ENCODE measurements around the gene ANKRD13C.

ANKRD13C gene

GRCh38 chr1:70299472-70299871, 55.0 kb downstream of the ANKRD13C start:
- DNase-seq: no peak

- no peak for DNase-seq
Observed at GRCh38 chr1:70295749-70296148, 58.8 kb downstream of the ANKRD13C start.

- no peak for DNase-seq
Observed at GRCh38 chr1:70293186-70293843, 61.2 kb downstream of the ANKRD13C start.

GRCh38 chr1:70290218-70290617, 64.3 kb downstream of the ANKRD13C start:
- no peak for DNase-seq

- no peak for DNase-seq
Observed at GRCh38 chr1:70288166-70288565, 66.4 kb downstream of the ANKRD13C start.

GRCh38 chr1:70286453-70286852, 68.1 kb downstream of the ANKRD13C start:
- no peak for DNase-seq

GRCh38 chr1:70284366-70284765, 70.2 kb downstream of the ANKRD13C start:
- DNase-seq: no peak

GRCh38 chr1:70278710-70279109, 75.8 kb downstream of the ANKRD13C start:
- DNase-seq: no peak

DNA sequence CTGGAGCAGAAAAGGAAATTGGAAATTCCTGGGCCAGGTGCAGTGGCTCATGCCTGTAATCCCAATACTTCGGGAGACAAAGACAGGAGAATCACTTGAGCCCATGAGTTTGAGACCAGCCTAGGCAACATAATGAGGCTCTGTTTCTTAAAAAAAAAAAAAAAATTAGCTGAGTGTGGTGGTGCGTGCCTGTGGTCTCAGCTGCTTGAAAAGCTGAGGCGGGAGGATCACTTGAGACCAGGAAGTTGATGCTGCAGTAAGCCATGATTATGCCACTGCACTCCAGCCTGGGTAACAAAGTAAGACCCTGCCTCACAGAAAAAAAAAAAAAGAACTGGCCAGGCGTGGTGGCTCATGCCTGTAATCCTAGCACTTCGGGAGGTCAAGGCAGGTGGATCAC, 76.6 kb downstream of the ANKRD13C start:
- no peak for DNase-seq

DNA sequence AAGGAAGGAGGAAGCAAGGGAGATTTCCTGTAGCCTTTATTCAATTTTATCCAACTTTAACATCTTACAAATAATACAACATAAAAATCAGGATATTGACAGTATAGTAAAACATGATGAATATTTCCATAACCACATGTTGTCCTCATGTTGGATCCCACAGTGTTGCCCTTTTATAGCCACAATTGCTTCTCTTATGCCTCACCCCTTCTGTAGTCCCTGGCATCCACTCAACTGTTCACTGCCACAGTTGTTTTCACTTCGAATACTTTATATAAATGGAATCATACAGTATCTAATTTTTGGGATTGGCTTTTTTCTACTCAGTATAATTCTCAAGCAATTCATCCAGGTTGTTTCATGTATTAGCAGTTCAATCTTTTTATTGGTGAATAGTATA, 88.6 kb downstream of the ANKRD13C start:
- DNase-seq: no peak

DNA sequence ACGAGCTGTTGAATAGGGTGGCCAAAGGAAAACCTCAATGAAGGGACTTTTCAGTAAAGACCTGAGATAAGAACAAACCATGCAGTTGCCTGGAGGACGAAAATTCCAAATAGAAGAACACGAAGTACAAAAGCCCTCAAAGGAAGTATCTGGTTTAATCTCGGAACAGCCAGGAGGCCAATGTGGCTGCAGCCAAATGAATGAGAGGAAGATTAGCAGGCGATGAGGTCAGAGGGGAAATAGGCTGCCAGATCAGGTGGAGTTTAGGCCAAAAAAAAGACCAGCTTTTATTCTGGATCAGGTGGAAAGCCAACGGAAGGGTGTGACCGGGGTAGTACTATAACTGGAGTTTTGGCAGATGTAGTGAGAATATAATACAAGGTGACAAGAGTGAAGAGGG, 89.7 kb downstream of the ANKRD13C start:
- DNase-seq: no peak

DNA sequence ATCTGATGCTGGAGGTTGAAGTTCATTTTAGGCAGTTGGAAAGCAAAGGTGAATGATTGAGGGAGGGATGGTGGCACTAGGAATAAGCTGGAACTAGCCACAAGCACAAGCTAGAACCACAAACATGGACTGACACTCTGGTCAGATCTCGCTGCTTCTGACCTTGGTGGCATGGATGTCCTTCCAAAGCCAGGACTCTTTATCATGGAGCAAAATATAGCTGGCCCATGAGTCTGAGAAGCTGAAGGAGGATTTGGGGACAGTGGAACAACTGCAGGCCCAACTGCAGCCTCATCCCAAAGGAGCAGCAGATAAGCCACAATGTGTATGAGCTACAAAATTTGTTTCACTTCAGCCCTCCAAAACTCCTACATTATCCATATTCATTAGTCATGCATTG, 97.9 kb downstream of the ANKRD13C start:
- no peak for DNase-seq

DNA sequence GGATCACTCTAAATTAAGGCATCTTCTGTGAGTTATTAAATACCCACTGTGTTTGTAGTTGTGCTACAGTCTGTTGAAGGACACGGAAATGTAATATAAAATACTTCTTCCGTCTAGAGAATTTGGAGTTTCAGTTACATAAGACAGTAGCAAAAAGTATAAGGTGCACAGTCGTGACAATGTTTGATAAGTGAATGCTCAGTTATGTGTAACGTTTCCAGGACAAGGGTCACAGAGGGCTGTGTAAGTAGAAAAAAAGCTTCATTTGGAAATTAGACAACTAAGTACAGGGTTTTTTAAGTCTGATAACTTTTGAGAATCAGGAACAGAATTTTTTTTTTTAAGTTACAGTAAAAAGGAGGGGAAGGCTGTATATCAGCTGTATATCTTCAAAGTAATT, 105.8 kb downstream of the ANKRD13C start:
- DNase-seq: no peak

DNA sequence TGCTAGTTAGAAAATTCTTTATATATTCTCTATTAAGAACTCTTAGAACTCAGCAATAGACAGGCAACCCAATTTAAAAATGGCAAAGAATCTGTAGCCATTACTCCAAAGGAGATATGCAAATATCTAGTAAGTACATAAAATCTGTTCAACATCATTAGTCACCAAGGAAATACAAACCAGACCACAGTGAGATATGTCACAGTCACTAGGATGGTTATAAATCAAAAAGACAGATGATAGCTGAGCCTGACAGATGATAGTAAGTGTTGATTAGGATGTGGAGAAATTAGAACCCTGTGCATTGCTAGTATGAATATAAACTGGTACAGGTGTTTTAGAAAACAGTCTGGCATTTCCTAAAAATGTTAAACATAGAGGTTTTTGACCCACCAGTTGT, 106.8 kb downstream of the ANKRD13C start:
- DNase-seq: no peak

DNA sequence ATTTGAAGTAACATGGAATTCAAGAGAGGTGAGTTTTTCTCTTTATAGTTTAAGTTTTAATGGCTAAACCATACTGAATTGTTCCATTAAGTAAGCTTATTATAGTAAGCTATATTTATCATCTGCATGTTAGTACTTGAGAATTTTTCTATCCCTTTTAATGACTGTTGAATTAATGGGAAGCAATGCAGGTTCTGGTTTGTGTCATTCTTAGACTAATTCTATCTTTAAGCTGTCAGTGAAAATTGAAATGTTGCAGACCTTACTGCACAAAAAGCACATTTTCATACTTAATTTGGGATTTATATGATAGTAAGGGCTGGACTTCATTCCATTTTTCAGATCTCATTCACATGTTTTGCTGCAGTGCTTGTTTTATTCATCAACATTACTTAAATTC, 107.4 kb downstream of the ANKRD13C start:
- DNase-seq: no peak

DNA sequence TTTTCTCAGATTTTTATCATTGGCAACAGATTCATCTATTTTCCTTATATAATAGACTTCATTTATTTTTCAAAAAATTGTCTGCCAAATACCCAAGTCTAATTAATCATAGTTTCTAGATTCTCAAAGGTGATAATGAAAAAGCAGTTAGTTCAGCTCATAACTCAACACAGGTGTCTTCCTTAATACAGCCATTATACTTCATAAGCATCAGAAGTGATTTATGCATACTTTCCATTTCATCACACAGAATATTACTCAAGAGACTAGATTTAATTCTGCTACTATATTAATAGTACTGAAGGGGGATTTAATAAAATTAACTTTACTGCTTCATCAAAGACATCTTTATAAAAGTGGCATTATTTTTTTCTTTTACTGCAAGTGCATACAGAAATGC, 114.6 kb downstream of the ANKRD13C start:
- no peak for DNase-seq

DNA sequence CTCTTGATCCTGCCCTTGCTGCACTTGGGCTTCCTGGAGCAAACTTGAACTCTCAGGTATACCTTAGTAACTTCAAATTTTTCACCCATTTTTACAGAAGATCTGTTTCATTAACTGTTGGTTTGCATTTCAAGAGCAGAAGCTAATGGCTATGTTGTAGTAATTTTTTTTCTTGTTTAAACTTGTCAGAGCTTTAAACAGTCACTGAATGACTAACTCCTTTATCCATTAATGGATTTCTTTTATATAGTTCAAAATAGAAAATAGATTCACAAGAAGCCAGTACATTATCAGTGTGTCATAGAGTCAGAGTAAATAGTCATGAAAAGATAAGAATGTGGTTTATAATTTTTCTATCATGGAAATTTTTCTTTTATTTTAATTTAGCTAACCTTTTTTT, 119.8 kb downstream of the ANKRD13C start:
- DNase-seq: no peak

- DNase-seq: no peak
Observed at GRCh38 chr1:70231475-70231874, 123.0 kb downstream of the ANKRD13C start.

DNA sequence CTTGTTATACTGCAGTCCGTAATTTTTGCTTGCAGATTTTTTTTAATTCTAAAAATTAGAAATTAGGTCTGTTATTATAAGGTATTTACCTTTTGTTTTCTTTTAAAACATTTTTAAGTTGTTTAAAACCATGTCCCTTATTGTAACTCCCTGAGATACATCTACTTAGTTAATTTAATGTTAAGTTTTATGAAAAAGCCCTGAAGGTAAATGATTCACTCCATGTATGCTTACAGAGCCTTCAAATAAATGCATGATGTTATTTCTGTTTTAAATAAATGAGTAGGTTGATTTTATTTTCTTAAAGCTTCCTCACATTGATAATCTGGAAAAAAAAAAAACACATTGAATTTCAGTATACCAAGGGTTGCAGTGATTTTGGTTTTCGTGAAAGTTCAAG, 125.9 kb downstream of the ANKRD13C start:
- DNase-seq: no peak

DNA sequence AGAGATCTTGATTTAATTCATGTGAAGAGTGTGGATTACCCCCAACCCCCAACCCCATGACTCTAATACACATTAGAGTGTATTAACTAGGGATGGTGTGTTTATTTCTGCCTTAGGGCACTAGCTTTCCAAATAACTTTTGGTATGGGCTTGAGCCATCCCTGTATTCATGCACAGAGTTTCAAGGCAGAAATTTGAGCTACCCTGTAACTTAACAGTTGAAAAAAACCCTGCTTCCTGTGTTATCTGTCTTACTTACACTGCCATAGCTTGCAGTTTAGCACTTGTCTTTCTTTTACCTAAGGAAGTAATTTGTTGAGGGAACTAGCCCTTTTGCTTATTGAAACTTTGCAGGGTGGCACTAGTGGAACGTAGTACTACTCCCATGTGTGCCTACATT, 127.1 kb downstream of the ANKRD13C start:
- no peak for DNase-seq

DNA sequence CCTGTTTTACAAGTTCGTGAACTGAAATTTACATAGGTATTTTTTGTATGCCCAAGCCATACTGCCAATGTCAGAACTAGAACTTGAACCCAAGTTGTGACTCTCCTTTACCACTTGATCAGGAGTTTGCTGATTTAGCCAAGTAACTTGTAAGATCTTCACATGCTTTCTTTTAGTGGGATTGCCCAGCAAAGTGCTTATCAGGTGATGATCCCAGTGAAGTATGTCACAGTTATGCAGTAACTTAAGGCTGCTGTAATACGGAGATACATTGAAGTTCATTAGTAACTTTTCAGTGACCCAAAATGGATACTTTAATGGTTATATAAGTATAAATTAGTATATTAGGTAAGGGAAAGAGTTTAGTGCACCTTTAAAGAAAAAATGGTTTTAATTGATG, 129.6 kb downstream of the ANKRD13C start:
- no peak for DNase-seq

GRCh38 chr1:70222716-70223235, 131.7 kb downstream of the ANKRD13C start:
- DNase-seq: no peak

DNA sequence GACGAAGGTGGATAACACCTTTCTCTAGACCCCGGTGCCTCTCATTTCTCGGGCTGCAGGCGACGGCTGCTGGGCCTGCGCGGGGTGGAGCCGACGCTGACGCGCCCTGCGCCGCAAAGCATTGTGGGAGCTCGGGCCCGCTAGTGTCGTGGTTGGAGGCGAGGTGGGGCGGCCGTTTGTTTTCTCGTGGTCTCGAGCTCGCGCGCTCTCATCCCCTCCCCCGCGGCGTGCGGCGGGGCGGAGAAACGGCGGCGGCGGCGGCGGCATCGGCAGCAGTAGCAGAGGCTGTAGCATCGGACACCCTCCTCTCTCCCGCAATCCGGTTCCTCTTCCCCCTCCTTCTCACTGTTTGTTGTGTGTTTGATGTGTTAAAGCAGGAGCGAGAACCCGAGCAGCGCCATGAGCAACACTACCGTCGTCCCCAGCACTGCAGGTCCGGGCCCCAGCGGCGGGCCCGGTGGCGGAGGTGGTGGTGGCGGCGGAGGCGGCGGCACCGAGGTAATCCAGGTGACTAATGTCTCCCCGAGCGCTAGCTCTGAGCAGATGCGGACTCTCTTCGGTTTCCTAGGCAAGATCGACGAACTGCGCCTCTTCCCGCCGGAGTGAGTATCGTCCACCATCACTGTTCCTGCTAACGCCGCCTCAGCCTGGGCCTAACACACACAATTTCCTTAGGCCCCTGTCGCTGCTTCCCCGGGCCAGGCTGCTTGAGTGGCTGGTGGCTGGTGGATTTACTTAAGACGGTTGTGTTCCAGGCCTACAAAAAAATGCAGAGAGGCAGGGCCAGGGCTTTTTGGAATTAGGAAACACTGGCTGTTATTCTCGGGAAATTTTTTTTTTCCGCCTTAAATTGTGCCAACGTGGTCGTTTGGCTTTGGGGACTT, 133.0 kb downstream of the ANKRD13C start, which contains the start of gene SRSF11:
TSS of gene SRSF11 (plus strand) at position 143 of the 884 bp plus-strand sequence. CDS start at position 400, 257 bp downstream.
- peak; percentile 98 for DNase-seq

Data from right kidney (tissue), 1 donor.